H9 (cell line): ENCODE measurements around the gene CCT7. TPM values are rescaled to one million over a fixed set of nuclear protein-coding genes. Genes with fewer than 3 reads are reported as not detected.

Experiments
- DNase-seq: peaks from one replicate; pipeline ENCODE4 v3.0.0-alpha.2; 2017
- H2AFZ ChIP-seq: one replicate; pipeline ENCODE4 v1.6.1; 2013; ENCODE audit warnings: mild to moderate bottlenecking, low read length, control low read depth, moderate library complexity
- H2AK5ac ChIP-seq: 2 replicates; pipeline ENCODE4 v1.6.1; 2013; ENCODE audit warnings: low read length, control low read depth, mixed read lengths; ENCODE audit not compliant: insufficient read length
- H2BK120ac ChIP-seq: one replicate; pipeline ENCODE4 v1.6.1; 2013; ENCODE audit warnings: low read depth, mild to moderate bottlenecking, low read length, control low read depth, inconsistent platforms; ENCODE audit not compliant: poor library complexity, severe bottlenecking
- H2BK12ac ChIP-seq: 2 replicates; pipeline ENCODE4 v1.6.1; 2013; ENCODE audit warnings: low read length, control low read depth, mixed read lengths, low read depth; ENCODE audit not compliant: insufficient read length
- H2BK15ac ChIP-seq: 2 replicates; pipeline ENCODE4 v1.6.1; 2013; ENCODE audit warnings: low read depth, low read length, control low read depth
- H2BK20ac ChIP-seq: one replicate; pipeline ENCODE4 v1.6.1; 2013; ENCODE audit warnings: low read depth, mild to moderate bottlenecking, low read length, control low read depth, inconsistent platforms; ENCODE audit not compliant: poor library complexity, severe bottlenecking
- H2BK5ac ChIP-seq: 2 replicates; pipeline ENCODE4 v1.6.1; 2013; ENCODE audit warnings: low read length, control low read depth, mixed read lengths; ENCODE audit not compliant: insufficient read length
- H3K14ac ChIP-seq: 2 replicates; pipeline ENCODE4 v1.6.1; 2013; ENCODE audit warnings: low read length, control low read depth; ENCODE audit not compliant: insufficient read depth
- H3K18ac ChIP-seq: 2 replicates; pipeline ENCODE4 v1.6.1; 2013; ENCODE audit warnings: low read depth, mild to moderate bottlenecking, mixed read lengths, low read length, control low read depth; ENCODE audit not compliant: insufficient read length
- H3K23ac ChIP-seq: 2 replicates; pipeline ENCODE4 v1.6.1; 2013; ENCODE audit warnings: low read length, control low read depth, mixed read lengths, low read depth; ENCODE audit not compliant: insufficient read length
- H3K23me2 ChIP-seq: 2 replicates; pipeline ENCODE4 v1.6.1; 2013; ENCODE audit warnings: low read depth, mild to moderate bottlenecking, mixed read lengths, low read length, control low read depth; ENCODE audit not compliant: insufficient read length, poor library complexity, severe bottlenecking
- H3K27ac ChIP-seq: 2 replicates; pipeline ENCODE4 v1.5.1; 2013; ENCODE audit warnings: low read length, control low read depth, mixed read lengths, low read depth; ENCODE audit not compliant: insufficient read length
- H3K27me3 ChIP-seq: 2 replicates; pipeline ENCODE4 v1.6.1; 2013; ENCODE audit warnings: low read length, control low read depth, inconsistent platforms; ENCODE audit not compliant: insufficient read depth
- H3K4ac ChIP-seq: 2 replicates; pipeline ENCODE4 v1.6.1; 2013; ENCODE audit warnings: low read depth, mild to moderate bottlenecking, control low read depth, inconsistent platforms, low read length, moderate library complexity
- H3K4me1 ChIP-seq: 2 replicates; pipeline ENCODE4 v1.6.1; 2013; ENCODE audit warnings: low read length, control low read depth, inconsistent platforms; ENCODE audit not compliant: insufficient read depth
- H3K4me2 ChIP-seq: 2 replicates; pipeline ENCODE4 v1.6.1; 2013; ENCODE audit warnings: low read length, control low read depth, mixed read lengths; ENCODE audit not compliant: insufficient read length, insufficient read depth
- H3K56ac ChIP-seq: 2 replicates; pipeline ENCODE4 v1.6.1; 2013; ENCODE audit warnings: low read depth, mild to moderate bottlenecking, mixed read lengths, low read length, control low read depth; ENCODE audit not compliant: insufficient read length
- H3K79me1 ChIP-seq: 2 replicates; pipeline ENCODE4 v1.6.1; 2013; ENCODE audit warnings: low read depth, mild to moderate bottlenecking, moderate library complexity, low read length, control low read depth, inconsistent platforms; ENCODE audit not compliant: insufficient read depth, poor library complexity, severe bottlenecking
- H3K79me2 ChIP-seq: 2 replicates; pipeline ENCODE4 v1.6.1; 2013; ENCODE audit warnings: low read length, control low read depth, inconsistent platforms; ENCODE audit not compliant: insufficient read depth
- H3K9ac ChIP-seq: 2 replicates; pipeline ENCODE4 v1.6.1; 2013; ENCODE audit warnings: low read length, control low read depth, mixed read lengths; ENCODE audit not compliant: insufficient read length; ENCODE audit errors: extremely low read depth
- H3K9me3 ChIP-seq: one replicate; pipeline ENCODE4 v1.6.1; 2013; ENCODE audit warnings: low read depth, low read length, inconsistent platforms; ENCODE audit not compliant: control insufficient read depth
- H3T11ph ChIP-seq: one replicate; pipeline ENCODE4 v1.6.1; 2013; ENCODE audit warnings: mild to moderate bottlenecking, low read length, control low read depth, inconsistent platforms
- H4K20me1 ChIP-seq: one replicate; pipeline ENCODE4 v1.6.1; 2013; ENCODE audit not compliant: control insufficient read depth, insufficient read length, insufficient read depth
- H4K5ac ChIP-seq: 2 replicates; pipeline ENCODE4 v1.6.1; 2013; ENCODE audit warnings: low read depth, mild to moderate bottlenecking, mixed read lengths, low read length, control low read depth; ENCODE audit not compliant: insufficient read length
- H4K8ac ChIP-seq: replicated peaks from 2 replicates; pipeline ENCODE4 v1.6.1; 2013; ENCODE audit warnings: low read length, control low read depth, mixed read lengths, low read depth; ENCODE audit not compliant: insufficient read length
- H4K91ac ChIP-seq: 2 replicates; pipeline ENCODE4 v1.6.1; 2013; ENCODE audit warnings: low read depth, mild to moderate bottlenecking, moderate library complexity, mixed read lengths, low read length, control low read depth; ENCODE audit not compliant: insufficient read length
- H3K27ac Mint-ChIP-seq, 3 experiments: 2 replicates in 2 of 3; 3 replicates in 1 of 3; pipeline ENCODE4 v1.8.0; 2020 to 2021; ENCODE audit warnings: mixed read lengths in 3 of 3, mild to moderate bottlenecking in 1 of 3, moderate library complexity in 1 of 3
- H3K27me3 Mint-ChIP-seq: 2 replicates; pipeline ENCODE4 v1.8.0; 2021; ENCODE audit warnings: low read depth, mild to moderate bottlenecking, moderate library complexity, mixed read lengths
- H3K36me3 Mint-ChIP-seq, 3 experiments: 2 replicates in 2 of 3; 3 replicates in 1 of 3; pipeline ENCODE4 v1.8.0; 2020 to 2021; ENCODE audit warnings: low read depth in 3 of 3, mixed read lengths in 3 of 3; ENCODE audit not compliant: insufficient read depth in 1 of 3
- H3K4me1 Mint-ChIP-seq, 2 experiments: 2 replicates each; pipeline ENCODE4 v1.8.0; 2020; ENCODE audit warnings: mixed read lengths in 2 of 2
- H3K4me3 Mint-ChIP-seq, 2 experiments: 2 replicates in 1 of 2; 3 replicates in 1 of 2; pipeline ENCODE4 v1.8.0; 2020 to 2021; ENCODE audit warnings: mild to moderate bottlenecking in 2 of 2, mixed read lengths in 2 of 2, moderate library complexity in 1 of 2
- H3K9me3 Mint-ChIP-seq, 2 experiments: 2 replicates in 1 of 2; 3 replicates in 1 of 2; pipeline ENCODE4 v1.8.0; 2020; ENCODE audit warnings: mild to moderate bottlenecking in 2 of 2, mixed read lengths in 2 of 2, moderate library complexity in 1 of 2
- WGBS: extraction: QIAGEN DNeasy Blood & Tissue Kit; methylation state at CpG from one replicate; pipeline ENCODE4 v1.1.7; 2013; ENCODE audit warnings: missing lambda C conversion rate, low lambda C conversion rate, mixed read lengths; ENCODE audit not compliant: insufficient read length; ENCODE audit errors: extremely low coverage; 5-methylcytosine and 5-hydroxymethylcytosine counted together
- total RNA-seq: library from RNA; stranded (reverse); gene quantifications from 2 replicates; pipeline ENCODE4 v1.2.1, GENCODE V29; 2021
- TF ChIP-seq, protein P1 (sequence below): fragments of 200-600 bp; sonication (generic); conservative IDR thresholded peaks from 3 replicates; pipeline ENCODE4 v1.8.0; 2021; ENCODE audit warnings: antibody characterized with exemption, mild to moderate bottlenecking

Gene CCT7
- total RNA-seq, 1 experiment from 2014 or later, result 500 TPM

DNA sequence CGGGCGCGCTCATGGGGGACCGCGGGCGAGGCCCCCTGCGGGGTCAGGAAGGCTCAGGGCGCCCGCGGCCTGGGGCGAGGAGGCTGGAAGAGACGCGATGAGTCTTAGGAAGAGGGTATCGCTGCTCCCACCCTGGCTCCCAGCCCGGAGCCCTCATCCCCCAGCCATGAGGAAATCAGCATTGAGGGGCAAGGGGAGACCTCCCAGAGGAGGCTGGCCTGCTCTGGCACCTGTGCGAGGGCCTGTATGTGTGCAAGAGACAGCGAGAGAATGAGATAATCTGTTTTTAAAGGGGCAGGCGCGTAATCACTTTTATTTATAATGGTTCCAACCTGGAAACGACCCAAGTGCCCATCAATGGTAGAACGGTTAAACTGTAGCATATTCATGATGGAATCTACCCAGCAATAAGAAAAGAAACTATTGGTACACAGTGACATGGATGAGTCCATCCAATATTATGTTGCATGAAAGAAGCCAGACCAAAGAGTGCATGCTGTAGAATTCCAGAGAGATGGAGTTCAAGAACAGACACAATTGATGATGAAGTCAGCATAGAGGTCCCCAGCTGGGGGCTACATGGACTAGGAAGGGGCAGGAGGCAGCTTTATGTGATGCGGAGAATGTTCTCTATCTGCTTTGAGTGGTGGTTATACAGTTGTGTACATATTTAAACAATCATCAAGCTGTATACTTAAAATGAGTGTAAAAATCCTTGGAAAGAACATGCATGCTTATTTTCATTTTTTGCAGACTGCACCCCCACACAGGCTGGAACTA, 35.8 kb downstream of the CCT7 start:
- no peak overlapping the region for H3K4ac ChIP-seq
- H3K79me1 ChIP-seq, result no peaks in the 10 kb centered on the region
- H2AK5ac ChIP-seq, result no peak overlapping the region
- Mint-ChIP-seq H3K9me3 (no peaks in the 10 kb centered on the region), H3K4me1 (peaks cover 9 to 24% of the 10 kb centered on the region in 2 experiments), H3K36me3 (peaks cover 0 to 9% (median 4%) of the 10 kb centered on the region in 3 experiments; a peak in 5 of 7 replicates), H3K27me3 (peaks cover 45% of the 10 kb centered on the region), H3K27ac (no peak overlapping the region), H3K4me3 (peak overlapping the region; percentile 58 to 72)
- no peak for DNase-seq
- no peak overlapping the region for H3K23ac ChIP-seq
- H4K5ac ChIP-seq, result no peak overlapping the region
- no peak overlapping the region for H4K91ac ChIP-seq
- no peak overlapping the region for H2BK5ac ChIP-seq
- H3K14ac ChIP-seq, result no peak overlapping the region
- no CpG with 5 or more reads among the region's 22 CpGs for WGBS
- H3K9ac ChIP-seq, result peak overlapping the region; percentile 17
- no peaks in the 10 kb centered on the region for H3K79me2 ChIP-seq
- no peak overlapping the region for H2BK20ac ChIP-seq
- no peak overlapping the region for H4K8ac ChIP-seq
- no peaks in the 10 kb centered on the region; the same call in 1 of the 2 replicates for H3K27me3 ChIP-seq
- peaks cover 5% of the 10 kb centered on the region; the same call in 1 of the 2 replicates for H3K4me1 ChIP-seq
- H4K20me1 ChIP-seq, result no peaks in the 10 kb centered on the region
- TF ChIP-seq, protein P1, sequence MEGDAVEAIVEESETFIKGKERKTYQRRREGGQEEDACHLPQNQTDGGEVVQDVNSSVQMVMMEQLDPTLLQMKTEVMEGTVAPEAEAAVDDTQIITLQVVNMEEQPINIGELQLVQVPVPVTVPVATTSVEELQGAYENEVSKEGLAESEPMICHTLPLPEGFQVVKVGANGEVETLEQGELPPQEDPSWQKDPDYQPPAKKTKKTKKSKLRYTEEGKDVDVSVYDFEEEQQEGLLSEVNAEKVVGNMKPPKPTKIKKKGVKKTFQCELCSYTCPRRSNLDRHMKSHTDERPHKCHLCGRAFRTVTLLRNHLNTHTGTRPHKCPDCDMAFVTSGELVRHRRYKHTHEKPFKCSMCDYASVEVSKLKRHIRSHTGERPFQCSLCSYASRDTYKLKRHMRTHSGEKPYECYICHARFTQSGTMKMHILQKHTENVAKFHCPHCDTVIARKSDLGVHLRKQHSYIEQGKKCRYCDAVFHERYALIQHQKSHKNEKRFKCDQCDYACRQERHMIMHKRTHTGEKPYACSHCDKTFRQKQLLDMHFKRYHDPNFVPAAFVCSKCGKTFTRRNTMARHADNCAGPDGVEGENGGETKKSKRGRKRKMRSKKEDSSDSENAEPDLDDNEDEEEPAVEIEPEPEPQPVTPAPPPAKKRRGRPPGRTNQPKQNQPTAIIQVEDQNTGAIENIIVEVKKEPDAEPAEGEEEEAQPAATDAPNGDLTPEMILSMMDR, result no peak
- no peaks in the 10 kb centered on the region for H3K9me3 ChIP-seq
- peak overlapping the region; percentile 42 for H3K4me2 ChIP-seq
- no peak overlapping the region for H2BK120ac ChIP-seq
- no peak overlapping the region for H2AFZ ChIP-seq
- H2BK15ac ChIP-seq, result no peak overlapping the region
- H3T11ph ChIP-seq, result no peak overlapping the region
- no peak overlapping the region for H2BK12ac ChIP-seq
- H3K18ac ChIP-seq, result no peak overlapping the region
- no peak overlapping the region for H3K27ac ChIP-seq
- no peak overlapping the region for H3K56ac ChIP-seq
- peaks cover 9% of the 10 kb centered on the region for H3K23me2 ChIP-seq
